NCI-H524 treated with DMSO at 0.1 percent for 48 hours (cell line): ENCODE data around the gene PRR18.

Experiments
- DNase-seq: peaks from one replicate; lab custom pipeline; 2025; lab: John Stamatoyannopoulos, UW

PRR18 gene

DNA sequence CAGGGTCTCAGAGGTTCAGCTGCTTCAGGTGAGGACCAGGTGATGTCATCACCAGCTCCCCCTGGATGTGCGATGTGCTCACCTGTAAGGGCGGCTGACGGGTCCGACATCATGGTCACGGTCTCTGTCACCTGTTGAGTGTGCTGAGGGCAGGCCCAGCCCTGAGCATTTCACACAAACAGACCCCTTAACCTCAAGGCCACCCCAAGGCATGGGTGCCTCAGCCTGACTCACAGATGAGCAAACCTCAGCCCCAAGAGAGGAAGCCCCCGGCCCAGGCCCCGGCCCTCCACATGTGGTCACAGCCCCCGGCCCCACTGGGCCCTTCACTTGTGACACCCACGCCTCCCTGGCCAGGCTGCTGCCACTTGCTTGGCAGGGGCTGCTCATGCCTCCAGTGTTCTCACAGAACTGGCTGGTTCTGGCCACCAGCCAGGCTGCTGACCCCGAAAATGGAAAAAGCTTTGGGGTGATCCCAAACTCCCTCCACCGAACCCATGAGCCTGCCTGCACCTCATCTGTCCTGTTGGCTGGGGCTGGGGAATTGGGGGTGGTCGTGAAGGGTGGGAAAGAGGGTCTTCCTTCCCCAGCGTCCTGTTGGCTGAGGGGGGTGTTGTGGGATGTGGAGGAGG is 33.3 kb downstream of the PRR18 start:
- no peak for DNase-seq

DNA sequence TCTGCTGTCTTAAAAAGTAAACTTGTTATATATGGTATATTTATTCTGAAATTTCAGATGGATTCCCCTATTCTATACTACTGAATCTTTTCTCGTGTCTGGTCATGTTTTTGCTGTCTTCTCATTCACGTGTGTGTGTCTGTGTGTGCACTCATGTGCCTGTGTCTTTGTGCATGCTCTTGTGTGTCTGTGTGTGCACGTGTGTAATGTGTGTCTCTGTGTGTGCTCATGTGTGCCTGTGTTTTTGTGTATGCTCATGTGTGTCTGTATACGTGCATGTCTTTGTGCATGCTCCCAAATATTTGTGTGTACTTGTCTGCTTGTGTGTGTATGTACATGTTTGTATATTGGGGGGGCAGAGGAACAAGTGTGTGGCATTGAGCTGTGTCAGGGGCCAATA is 34.0 kb downstream of the PRR18 start:
- no peak for DNase-seq

DNA sequence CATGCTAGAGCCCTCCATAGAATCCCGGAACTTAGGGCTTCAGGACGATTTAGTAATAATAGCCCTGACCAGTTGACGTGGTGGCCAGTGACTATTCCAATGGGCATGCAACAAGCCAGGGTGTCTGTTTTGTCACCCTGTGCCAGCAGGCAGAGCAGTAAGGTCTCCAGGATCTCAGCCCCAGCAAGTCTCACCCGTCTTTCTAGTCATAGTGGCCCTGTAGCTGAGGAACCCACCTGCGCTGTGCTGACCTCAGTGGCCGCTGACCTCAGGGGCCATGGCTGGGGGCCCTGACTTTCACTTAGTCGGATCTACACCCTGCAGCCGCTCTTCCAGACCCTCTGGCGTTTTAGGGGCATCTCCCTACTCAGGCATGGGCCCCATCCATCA is 36.8 kb downstream of the PRR18 start:
- no peak for DNase-seq

DNA sequence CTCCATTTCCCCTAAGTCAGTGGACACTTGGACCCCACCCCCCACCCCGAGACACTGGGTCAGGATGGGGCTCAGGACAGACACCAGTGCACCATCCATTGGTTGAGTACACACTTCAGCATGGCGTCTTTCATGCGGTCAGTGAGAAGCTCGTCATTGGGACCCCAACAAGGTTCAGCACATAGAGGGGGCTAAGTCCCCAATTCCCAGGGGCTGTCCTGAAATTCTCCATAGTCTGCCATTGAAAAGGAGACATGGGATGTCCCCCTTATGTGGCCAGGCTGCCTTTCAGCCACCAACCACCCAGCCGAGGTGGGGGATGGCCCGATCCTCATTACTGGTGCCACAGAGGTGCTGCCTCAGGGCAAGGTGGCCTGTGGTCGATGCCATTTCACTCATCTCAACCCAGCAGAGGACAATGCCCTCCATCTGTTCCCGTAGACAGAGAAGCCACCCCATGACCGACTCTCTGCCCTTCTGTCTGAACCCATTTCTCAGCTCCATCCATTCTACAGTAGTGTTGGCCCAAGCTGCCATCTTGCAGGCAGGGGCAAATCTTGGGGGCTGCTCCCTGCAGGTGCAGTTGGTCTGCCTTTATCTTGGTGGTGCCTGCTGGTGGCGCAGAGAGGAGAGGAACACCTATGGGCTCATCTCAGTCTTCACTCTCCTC is 37.4 kb downstream of the PRR18 start:
- DNase-seq = no peak

DNA sequence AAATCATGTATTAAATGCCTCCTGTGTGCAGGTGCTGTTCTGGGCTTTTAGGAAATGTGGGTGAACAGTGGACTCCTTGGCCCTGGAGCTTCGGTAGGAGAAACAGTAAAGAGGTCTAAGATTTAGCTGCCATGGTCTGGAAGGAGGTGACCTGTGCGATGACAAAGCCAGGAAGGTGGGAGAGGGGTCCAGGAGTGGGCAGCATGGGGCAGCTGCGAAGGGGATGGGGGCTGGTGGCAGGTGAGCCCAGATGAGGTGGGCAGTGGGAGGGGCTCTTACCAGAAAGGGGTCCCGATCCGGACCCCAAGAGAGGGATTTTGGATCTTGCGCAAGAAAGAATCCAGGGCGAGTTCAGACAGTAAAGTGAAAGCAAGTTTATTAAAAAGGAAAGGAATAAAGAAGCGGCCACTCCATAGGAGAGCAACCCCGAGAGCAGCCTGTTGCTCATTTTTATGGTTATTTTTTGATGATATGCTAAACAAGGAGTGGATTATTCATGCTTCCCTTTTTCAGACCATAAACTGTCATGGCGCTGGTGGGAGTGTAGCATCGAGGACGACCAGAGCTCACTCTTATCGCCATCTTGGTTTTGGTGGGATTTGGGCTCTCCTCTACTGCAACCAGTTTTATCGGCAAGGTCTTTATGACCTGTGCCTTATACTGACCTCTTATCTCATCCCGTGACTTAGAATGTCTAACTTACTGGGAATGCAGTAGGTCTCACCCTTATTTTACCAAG is 38.7 kb downstream of the PRR18 start:
- no peak for DNase-seq

DNA sequence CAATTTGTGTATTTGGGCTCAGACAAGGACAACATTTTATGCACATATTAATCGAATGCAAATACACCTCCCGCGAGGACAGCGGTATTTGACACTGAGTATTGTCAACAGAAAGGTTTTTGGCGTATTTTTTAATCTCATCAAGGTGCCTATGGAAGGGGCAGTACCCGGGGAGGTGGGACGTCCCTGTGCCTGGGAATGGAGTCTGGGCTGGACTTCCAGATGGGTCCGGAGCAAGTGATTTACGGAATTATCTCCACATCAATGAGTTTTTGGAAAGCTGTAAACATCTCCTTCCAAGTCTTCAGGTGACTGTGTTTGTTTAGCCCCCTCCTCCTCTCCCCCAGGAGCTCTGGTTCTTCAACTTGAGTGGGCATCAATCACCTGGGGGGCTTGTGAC is 39.8 kb downstream of the PRR18 start:
- no peak for DNase-seq

DNA sequence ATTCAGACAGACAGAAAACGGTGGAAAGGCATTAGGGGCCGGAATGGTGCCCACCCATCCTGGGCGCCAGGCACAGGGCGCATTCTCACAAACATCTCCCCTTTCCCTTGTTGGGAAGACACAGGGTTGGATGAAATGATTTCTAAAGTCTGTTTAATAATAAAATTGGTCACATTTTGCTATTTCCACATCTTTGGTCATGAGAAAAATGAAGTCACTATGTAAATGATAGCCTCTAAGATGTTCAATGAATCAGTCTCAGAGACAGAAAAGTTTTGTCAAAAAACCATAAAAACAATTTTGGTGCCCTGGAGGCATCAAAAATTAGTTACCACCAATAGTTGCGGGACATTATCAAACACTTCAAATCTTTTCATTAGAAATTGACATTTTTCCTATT is 40.7 kb downstream of the PRR18 start:
- DNase-seq = no peak

DNA sequence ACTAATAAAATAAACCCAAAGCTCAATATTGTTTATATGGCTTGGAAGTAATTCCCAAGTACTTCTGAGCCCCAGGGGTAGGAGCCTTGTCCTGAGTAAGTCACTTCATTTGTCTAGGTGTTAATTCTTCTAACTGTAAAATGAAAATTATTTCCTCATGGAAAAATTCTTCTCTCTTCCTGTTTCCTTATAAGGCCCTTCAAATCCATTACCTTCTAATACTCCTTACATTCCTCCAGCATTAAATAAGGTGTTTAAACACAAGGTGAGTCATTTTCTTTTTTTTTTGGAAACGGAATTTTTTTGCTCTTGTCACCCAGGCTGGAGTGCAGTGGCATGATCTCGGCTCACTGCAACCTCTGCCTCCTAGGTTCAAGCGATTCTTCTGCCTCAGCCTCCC is 41.9 kb downstream of the PRR18 start:
- no peak for DNase-seq

DNA sequence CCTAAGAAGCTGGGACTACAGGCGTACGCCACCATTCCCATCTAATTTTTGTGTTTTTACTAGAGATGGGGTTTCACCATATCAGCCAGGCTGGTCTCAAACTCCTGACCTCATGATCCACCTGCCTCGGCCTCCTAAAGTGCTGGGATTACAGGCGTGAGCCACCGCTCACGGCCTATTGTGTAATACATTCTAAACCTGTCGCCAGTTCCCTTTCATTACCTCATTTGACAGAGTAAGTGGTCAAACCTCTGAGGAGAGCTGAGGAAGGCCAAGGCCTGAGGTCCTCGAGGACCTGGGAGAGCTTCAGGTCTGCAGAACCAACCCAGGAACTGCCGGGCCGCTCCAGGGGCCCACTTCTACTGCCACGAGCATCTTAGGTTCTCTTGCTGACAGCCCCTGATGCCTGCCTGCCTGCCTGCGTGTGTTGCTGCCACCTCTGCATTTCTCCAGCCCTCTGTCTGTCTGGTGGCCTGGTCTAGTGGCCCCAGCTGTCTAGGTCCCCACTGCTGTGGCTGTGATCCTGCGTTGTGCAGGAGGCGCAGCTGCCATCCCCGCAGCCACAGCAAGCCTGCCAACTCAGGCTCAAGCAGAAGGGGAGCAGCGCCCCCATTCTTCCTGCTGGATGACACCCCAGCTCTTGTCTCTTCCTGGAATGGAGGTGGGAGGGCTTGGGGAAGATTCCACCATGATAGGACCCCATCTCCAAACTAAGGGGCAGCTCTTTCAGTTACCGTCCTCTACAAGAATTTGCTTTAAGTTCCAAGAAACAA is 45.3 kb downstream of the PRR18 start:
- no peak for DNase-seq

DNA sequence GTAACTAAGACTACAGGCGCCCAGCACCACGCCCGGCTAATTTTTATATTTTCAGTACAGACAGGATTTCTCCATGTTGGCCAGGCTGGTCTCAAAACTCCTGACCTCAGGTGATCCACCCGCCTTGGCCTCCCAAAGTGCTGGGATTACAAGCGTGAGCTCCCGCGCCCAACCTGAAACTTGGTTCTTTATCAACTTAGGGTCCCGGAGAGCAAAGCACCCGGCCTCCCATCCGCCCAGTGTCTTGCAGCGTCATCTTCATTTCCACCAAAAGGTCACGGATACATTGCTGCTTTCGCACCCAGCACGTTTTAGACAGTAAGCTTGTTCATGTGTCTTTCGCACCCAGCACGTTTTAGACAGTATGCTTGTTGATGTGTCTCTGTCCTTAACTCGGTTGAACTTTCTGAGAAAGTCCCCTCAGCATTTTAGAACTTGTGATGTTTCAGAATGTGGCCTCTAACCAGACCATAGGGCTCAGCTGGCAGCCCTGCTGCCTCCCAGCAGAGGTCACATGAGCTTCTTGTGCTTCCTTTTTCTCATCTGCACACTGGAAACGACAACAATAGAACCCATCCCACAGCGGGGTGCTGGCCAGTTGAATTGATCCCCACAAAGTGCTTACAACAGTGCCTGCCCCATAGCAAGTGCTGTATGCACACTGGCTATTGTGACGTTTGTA is 48.8 kb downstream of the PRR18 start:
- DNase-seq = no peak

DNA sequence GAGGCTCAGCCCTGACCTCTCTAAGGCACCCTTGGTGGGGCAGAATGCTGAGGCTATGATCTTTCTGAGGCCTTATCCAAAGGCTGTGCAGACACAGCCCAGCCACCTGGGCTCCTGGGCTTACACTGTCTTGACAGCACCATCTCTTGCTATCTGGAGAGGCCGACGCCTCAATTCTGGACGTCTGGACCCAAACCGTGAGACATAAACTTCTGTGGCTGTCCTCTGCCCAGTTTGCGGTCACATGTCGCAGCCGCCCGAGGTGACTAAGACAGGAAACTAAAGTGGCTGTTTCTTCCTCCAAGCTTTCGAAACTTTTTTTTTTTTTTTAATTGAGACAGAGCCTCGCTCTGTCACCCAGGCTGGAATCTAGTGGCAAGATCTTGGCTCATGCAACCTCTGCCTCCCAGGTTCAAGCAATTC is 49.3 kb downstream of the PRR18 start:
- no peak for DNase-seq

DNA sequence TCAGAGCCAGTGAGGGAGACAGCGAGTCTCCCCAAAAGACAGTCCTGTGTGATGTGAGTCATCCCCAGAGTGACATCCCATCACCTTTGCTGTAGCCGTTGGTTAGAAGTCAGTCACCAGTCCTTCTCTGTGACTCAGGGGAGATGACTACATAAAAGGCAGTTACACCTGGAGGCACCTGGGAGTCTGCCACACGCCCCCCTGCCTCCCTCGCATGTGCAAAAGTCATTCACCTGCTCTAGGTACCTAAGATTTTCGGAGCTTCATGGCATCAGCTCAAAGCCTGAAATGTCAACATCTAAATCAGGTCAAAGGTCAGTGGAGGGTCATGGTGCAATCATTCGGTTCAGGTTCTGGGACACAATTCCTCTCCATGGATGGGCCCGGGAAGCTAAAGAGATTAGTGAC is 50.3 kb downstream of the PRR18 start:
- DNase-seq = no peak
